PC-9 (cell line): ENCODE measurements around the gene USP2. TPM values are rescaled to one million over a fixed set of nuclear protein-coding genes. Genes with fewer than 3 reads are reported as not detected.
A peak's percentile ranks its signal among the peaks of the same experiment; 100 is the strongest.

Experiments
- BruUV-seq: library from RNA; stranded (reverse); fragments of 400-500 nt; replicated peaks from 2 replicates; lab custom pipeline; 2021; lab: Mats Ljungman, UMichigan
- CTCF ChIA-PET: fragments of 300-600 bp; sonication (Branson Sonifier 250); formaldehyde crosslinking; loops from one replicate; lab custom pipeline; 2022; ENCODE audit warnings: antibody characterized with exemption; lab: Charles Lee
- POLR2A ChIA-PET: fragments of 300-600 bp; sonication (Branson Sonifier 250); formaldehyde crosslinking; loops from one replicate; lab custom pipeline; 2022; ENCODE audit warnings: antibody characterized with exemption; ENCODE audit not compliant: unreplicated experiment; lab: Charles Lee
- DNase-seq, 2 experiments: peaks; one replicate each; pipeline versions ENCODE4 v3.0.0 to v3.0.0-alpha.2; 2015 to 2022; ENCODE audit warnings: mixed read lengths in 1 of 2
- H2AFZ ChIP-seq: fragments of 200-600 bp; sonication (generic); 2 replicates; pipeline ENCODE4 v1.8.1; 2017; ENCODE audit warnings: antibody characterized with exemption
- H3F3A ChIP-seq: fragments of 200-600 bp; sonication (generic); 2 replicates; pipeline ENCODE4 v1.8.1; 2017; ENCODE audit warnings: antibody characterized with exemption, mild to moderate bottlenecking, low read depth; ENCODE audit not compliant: insufficient read depth
- H3K27ac ChIP-seq: fragments of 200-600 bp; sonication (generic); 2 replicates; pipeline ENCODE4 v1.6.1; 2016; ENCODE audit warnings: mixed run types
- H3K27me3 ChIP-seq: fragments of 200-600 bp; sonication (generic); 2 replicates; pipeline ENCODE4 v1.6.1; 2016; ENCODE audit warnings: low read depth, mixed run types; ENCODE audit not compliant: insufficient read depth
- H3K36me3 ChIP-seq: fragments of 200-600 bp; sonication (generic); 2 replicates; pipeline ENCODE4 v1.6.1; 2016; ENCODE audit warnings: low read depth, mixed run types
- H3K4me1 ChIP-seq: fragments of 200-600 bp; sonication (generic); replicated peaks from 2 replicates; pipeline ENCODE4 v1.6.1; 2016; ENCODE audit warnings: mixed run types; ENCODE audit not compliant: insufficient read depth
- H3K4me2 ChIP-seq: fragments of 200-600 bp; sonication (generic); 2 replicates; pipeline ENCODE4 v1.6.1; 2017; ENCODE audit warnings: mixed run types
- H3K4me3 ChIP-seq: fragments of 200-600 bp; sonication (generic); 2 replicates; pipeline ENCODE4 v1.6.1; 2016; ENCODE audit warnings: mixed run types
- H3K79me2 ChIP-seq: fragments of 200-600 bp; sonication (generic); 2 replicates; pipeline ENCODE4 v1.6.1; 2017; ENCODE audit warnings: low read depth, mixed run types
- H3K9me2 ChIP-seq: fragments of 200-600 bp; sonication (generic); 2 replicates; pipeline ENCODE4 v1.8.1; 2017; ENCODE audit warnings: mild to moderate bottlenecking; ENCODE audit not compliant: insufficient read depth
- H3K9me3 ChIP-seq: fragments of 200-600 bp; sonication (generic); 2 replicates; pipeline ENCODE4 v1.8.1; 2016; ENCODE audit warnings: low read depth; ENCODE audit not compliant: insufficient read depth
- H4K20me1 ChIP-seq: fragments of 200-600 bp; sonication (generic); 2 replicates; pipeline ENCODE4 v1.8.1; 2017; ENCODE audit not compliant: insufficient read depth
- EZH2 ChIP-seq: fragments of 200-600 bp; sonication (generic); IDR thresholded peaks from 2 replicates; pipeline ENCODE4 v1.8.0; 2017; ENCODE audit warnings: antibody characterized with exemption, low read depth
- intact Hi-C: fragments of 100-400 bp; cut with micrococcal nuclease; formaldehyde crosslinking; loops from one replicate; pipeline ENCODE4 v1.10.0; 2022; ENCODE audit not compliant: unreplicated experiment
- total RNA-seq: library from RNA; stranded (reverse); gene quantifications from 2 replicates; pipeline ENCODE4 v1.2.3, GENCODE V29; 2021
- TF ChIP-seq, protein P1 (sequence below): fragments of 200-600 bp; sonication (generic); conservative IDR thresholded peaks from 2 replicates; pipeline ENCODE4 v1.6.1; 2017; ENCODE audit warnings: mixed run types, antibody characterized with exemption, mild to moderate bottlenecking, moderate library complexity

The USP2 gene
- total RNA-seq, 1 experiment from 2014 or later: 2.1 TPM

DNA sequence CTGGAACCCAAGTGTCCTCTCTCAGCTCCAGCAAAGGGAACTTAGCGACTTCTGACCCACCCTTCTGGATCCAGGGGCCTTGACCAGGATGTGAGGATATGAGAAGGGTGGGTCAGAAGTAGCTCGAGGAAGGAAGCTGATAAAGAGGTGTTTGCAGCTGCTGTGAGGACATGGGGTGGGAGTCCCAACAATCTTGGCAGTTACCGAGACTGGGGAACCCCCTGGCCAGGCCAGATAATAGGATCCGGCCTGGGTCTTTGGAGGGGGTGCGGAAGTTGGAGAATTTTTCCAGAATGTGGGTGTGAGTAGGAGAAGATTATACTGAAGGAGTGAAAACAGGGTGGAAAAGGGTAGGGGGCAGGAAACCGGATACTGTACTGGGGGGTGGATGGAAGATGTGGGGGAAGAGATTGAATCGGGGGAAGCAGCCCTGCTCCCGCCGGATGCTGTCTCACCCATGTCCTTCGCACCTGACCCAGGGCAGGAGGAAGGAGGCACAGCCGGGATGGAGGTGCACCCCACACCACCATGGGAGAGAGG is 61.7 kb downstream of the USP2 start:
- no TSS peak for BruUV-seq
- no peaks in the 10 kb centered on the region for H3K79me2 ChIP-seq
- H2AFZ ChIP-seq: no peak overlapping the region
- H3K4me2 ChIP-seq: no peak overlapping the region
- ChIA-PET POLR2A (interaction anchor here (0.7 kb wide), 1 partner anchor 151 kb away, joined by 5 read pairs; no protein-coding TSS in a partner anchor), CTCF (interaction anchor here (0.5 to 1.1 kb wide), 2 partner anchors 19 to 249 kb away, joined by 3 read pairs; no protein-coding TSS in a partner anchor)
- no peaks in the 10 kb centered on the region for H3K9me2 ChIP-seq
- H3K4me1 ChIP-seq: peaks cover 44% of the 10 kb centered on the region
- no peaks in the 10 kb centered on the region for H4K20me1 ChIP-seq
- no peak for TF ChIP-seq EZH2
- TF ChIP-seq, protein P1, sequence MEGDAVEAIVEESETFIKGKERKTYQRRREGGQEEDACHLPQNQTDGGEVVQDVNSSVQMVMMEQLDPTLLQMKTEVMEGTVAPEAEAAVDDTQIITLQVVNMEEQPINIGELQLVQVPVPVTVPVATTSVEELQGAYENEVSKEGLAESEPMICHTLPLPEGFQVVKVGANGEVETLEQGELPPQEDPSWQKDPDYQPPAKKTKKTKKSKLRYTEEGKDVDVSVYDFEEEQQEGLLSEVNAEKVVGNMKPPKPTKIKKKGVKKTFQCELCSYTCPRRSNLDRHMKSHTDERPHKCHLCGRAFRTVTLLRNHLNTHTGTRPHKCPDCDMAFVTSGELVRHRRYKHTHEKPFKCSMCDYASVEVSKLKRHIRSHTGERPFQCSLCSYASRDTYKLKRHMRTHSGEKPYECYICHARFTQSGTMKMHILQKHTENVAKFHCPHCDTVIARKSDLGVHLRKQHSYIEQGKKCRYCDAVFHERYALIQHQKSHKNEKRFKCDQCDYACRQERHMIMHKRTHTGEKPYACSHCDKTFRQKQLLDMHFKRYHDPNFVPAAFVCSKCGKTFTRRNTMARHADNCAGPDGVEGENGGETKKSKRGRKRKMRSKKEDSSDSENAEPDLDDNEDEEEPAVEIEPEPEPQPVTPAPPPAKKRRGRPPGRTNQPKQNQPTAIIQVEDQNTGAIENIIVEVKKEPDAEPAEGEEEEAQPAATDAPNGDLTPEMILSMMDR: no peak
- peaks cover 20% of the 10 kb centered on the region for H3K27me3 ChIP-seq
- no peak overlapping the region for H3K27ac ChIP-seq
- peaks cover 25% of the 10 kb centered on the region; the same call in 1 of the 2 replicates for H3F3A ChIP-seq
- intact Hi-C loops: loop anchor here (5.0 kb wide), 4 partner anchors 112 to 407 kb away; partner anchors contain the start of genes CBL, DPAGT1, RPS25 and TRAPPC4
- no peaks in the 10 kb centered on the region for H3K36me3 ChIP-seq
- DNase-seq: no peak
- H3K4me3 ChIP-seq: no peak overlapping the region
- no peaks in the 10 kb centered on the region for H3K9me3 ChIP-seq

DNA sequence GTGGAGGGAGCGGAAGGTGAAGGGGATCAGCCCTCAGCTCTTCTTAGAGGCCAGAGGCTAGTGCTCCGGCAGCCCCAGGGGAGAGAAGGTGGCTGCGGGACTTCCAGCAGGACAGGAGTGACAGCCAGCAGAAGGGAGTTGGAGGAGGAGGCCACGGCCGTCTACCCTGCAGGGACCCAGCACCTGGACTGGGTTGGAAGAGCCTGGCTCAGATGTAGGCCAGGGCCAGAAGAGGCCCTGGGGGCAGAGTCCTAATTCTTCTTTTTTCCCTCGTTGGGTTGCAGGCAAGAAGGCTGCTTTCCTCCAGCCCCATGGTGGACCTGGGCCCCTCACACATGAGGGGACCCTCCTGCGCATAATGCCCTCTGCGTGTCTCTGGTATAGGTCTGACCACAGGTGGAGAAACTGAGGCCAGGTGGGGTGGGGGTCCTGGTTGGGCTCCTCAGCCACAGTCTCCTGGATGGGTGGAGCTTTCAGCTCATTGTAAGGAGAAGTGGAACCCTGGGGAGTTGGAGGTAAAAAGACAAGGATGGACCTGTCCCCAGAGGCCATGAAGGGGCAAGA is 62.3 kb downstream of the USP2 start:
- Histone ChIP-seq H3K27me3 (peaks cover 20% of the 10 kb centered on the region), H3K4me3 (no peak overlapping the region), H3K9me2 (no peaks in the 10 kb centered on the region), H3F3A (peaks cover 25% of the 10 kb centered on the region; the same call in 1 of the 2 replicates), H3K9me3 (no peaks in the 10 kb centered on the region), H3K4me1 (peaks cover 44% of the 10 kb centered on the region), H3K79me2 (no peaks in the 10 kb centered on the region), H3K36me3 (no peaks in the 10 kb centered on the region), H3K4me2 (peak overlapping the region; percentile 31; the same call in 1 of the 2 replicates), H4K20me1 (no peaks in the 10 kb centered on the region), H2AFZ (no peak overlapping the region), H3K27ac (no peak overlapping the region)
- no peak for DNase-seq
- POLR2A ChIA-PET: interaction anchor here (0.5 to 0.7 kb wide), 2 partner anchors 113 to 150 kb away, joined by 4 to 5 read pairs; partner anchors contain the start of gene CBL
- BruUV-seq: TSS peak; percentile 12
- CTCF ChIA-PET: interaction anchor here (0.6 to 1.1 kb wide), 2 partner anchors 10 to 19 kb away, joined by 3 to 8 read pairs; no protein-coding TSS in a partner anchor
- no peak for TF ChIP-seq EZH2
- TF ChIP-seq, protein P1: no peak
- intact Hi-C loops: loop anchor here (5.0 kb wide), 3 partner anchors 112 to 407 kb away; partner anchors contain the start of genes CBL and DPAGT1

DNA sequence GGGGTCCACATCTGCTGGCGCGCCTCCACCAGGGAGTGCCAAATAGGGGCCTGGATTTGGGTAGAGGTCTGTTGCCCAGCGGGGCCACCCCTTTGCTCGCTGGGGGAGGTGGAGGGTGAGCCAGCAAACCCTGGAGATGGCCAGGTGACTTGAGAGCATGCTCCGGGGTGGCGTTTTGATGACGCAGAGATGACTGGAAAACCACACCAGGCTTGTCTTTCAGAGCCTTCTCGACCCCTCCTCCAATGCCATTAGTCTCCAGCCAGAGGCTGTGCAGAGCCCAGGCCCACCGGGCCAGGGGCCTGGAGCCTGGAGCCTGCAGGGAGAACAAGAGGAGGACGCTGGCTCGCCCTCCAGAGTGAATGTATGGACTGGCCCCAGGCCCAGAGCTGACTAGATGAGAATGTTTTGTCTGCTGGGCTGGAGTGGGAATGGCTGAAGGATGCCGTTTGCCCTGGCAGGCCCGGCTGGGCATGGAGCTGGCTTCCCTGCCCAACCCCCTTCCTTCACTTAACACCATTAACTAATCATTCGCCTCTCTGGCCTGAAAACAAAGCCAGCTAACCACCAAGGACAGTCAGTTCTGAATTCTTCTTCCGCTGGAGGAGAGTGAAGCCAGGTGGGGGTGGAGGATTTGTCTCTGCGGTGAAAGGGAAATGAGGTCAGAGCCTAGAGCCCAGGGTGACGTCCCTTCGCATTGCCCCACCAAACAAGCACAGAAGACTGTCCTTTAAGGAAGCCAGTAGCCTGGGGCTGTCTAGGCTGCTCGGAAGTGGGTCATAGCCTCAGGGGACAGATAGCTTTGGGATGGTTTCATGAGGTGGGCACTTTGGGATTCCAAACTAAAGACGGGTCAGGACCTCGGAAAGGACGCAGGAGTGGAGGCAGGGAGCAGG is 63.0 kb downstream of the USP2 start:
- Histone ChIP-seq H2AFZ (no peak overlapping the region), H3K4me2 (peak overlapping the region; percentile 31)
- POLR2A ChIA-PET: interaction anchor here (0.5 kb wide), 1 partner anchor 112 kb away, joined by 4 read pairs; the partner anchor contains the start of gene CBL

More for the DNA sequence above, 63.0 kb downstream of the USP2 start:
- H4K20me1 ChIP-seq: no peaks in the 10 kb centered on the region
- H3F3A ChIP-seq: peaks cover 25% of the 10 kb centered on the region; the same call in 1 of the 2 replicates
- no peak overlapping the region for H3K4me3 ChIP-seq
- DNase-seq: peak; percentile 56 to 64
- no peak overlapping the region for H3K27ac ChIP-seq
- CTCF ChIA-PET: interaction anchor here (0.6 to 1.1 kb wide), 3 partner anchors 10 to 149 kb away, joined by 3 to 8 read pairs (median 3); no protein-coding TSS in a partner anchor
- intact Hi-C loops: loop anchor here (5.0 kb wide), 3 partner anchors 111 to 406 kb away; partner anchors contain the start of genes CBL and DPAGT1
- no peaks in the 10 kb centered on the region for H3K9me2 ChIP-seq
- H3K4me1 ChIP-seq: peaks cover 44% of the 10 kb centered on the region
- TF ChIP-seq EZH2: no peak
- TF ChIP-seq, protein P1: no peak
- no TSS peak for BruUV-seq
- no peaks in the 10 kb centered on the region for H3K36me3 ChIP-seq
- no peaks in the 10 kb centered on the region for H3K9me3 ChIP-seq
- H3K27me3 ChIP-seq: peaks cover 20% of the 10 kb centered on the region
- H3K79me2 ChIP-seq: no peaks in the 10 kb centered on the region
